CD14-positive monocyte (primary cell): ENCODE data around the gene KLHL14. TPM values are rescaled to one million over a fixed set of nuclear protein-coding genes. Genes with fewer than 3 reads are reported as not detected.

Experiments
- DNase-seq, 3 donors: peaks; one replicate each; pipeline ENCODE4 v3.0.0-alpha.2; 2011 to 2022
- H2AFZ ChIP-seq: 2 replicates; pipeline ENCODE4 v1.6.0; 2012; ENCODE audit warnings: mild to moderate bottlenecking, low read depth, low read length, inconsistent platforms; ENCODE audit not compliant: insufficient read depth, poor library complexity, severe bottlenecking
- H3K27ac ChIP-seq, 2 donors: 1 replicate in 1 of 2; 2 replicates in 1 of 2; pipeline ENCODE4 v1.5.1; 2012 to 2013; ENCODE audit warnings: low read length in 2 of 2, control low read depth in 1 of 2, inconsistent platforms in 1 of 2, low read depth in 1 of 2, mild to moderate bottlenecking in 1 of 2
- H3K27me3 ChIP-seq, 2 donors: one replicate each; pipeline versions ENCODE4 v1.6.0 to v1.6.1; 2011 to 2013; ENCODE audit warnings: low read length in 2 of 2; ENCODE audit not compliant: control insufficient read depth in 2 of 2, insufficient read depth in 2 of 2
- H3K36me3 ChIP-seq, 2 donors: replicated peaks in 1 of 2; 1 replicate in 1 of 2; 2 replicates in 1 of 2; pipeline versions ENCODE4 v1.5.1 to v1.6.1; 2012 to 2013; ENCODE audit warnings: low read length in 2 of 2, control low read depth in 1 of 2, inconsistent platforms in 1 of 2, mild to moderate bottlenecking in 1 of 2; ENCODE audit not compliant: insufficient read depth in 2 of 2, control insufficient read depth in 1 of 2
- H3K4me1 ChIP-seq, 2 donors: 1 replicate in 1 of 2; 2 replicates in 1 of 2; pipeline versions ENCODE4 v1.5.1 to v1.6.1; 2012 to 2013; ENCODE audit warnings: low read length in 2 of 2, control low read depth in 1 of 2, inconsistent platforms in 1 of 2, mild to moderate bottlenecking in 1 of 2, moderate library complexity in 1 of 2; ENCODE audit not compliant: insufficient read depth in 2 of 2, control insufficient read depth in 1 of 2
- H3K4me2 ChIP-seq: replicated peaks from 2 replicates; pipeline ENCODE3; 2012; ENCODE audit warnings: low read length, moderate library complexity, mild to moderate bottlenecking; ENCODE audit not compliant: poor library complexity, severe bottlenecking; ENCODE audit errors: extremely low read depth
- H3K4me3 ChIP-seq, 3 experiments: fragments of 200-600 bp in 1 of 3; sonication (generic) in 1 of 3; replicated peaks in 1 of 3; 1 replicate in 2 of 3; 2 replicates in 1 of 3; pipeline ENCODE4 v1.5.1; 2011 to 2013; ENCODE audit warnings: low read length in 3 of 3, mild to moderate bottlenecking in 3 of 3, control low read depth in 2 of 3, low read depth in 2 of 3, inconsistent platforms in 1 of 3, moderate library complexity in 1 of 3
- H3K79me2 ChIP-seq: 2 replicates; pipeline ENCODE4 v1.6.0; 2012; ENCODE audit warnings: mild to moderate bottlenecking, control low read depth, inconsistent platforms, low read length, moderate library complexity; ENCODE audit not compliant: insufficient read depth
- H3K9ac ChIP-seq: 2 replicates; pipeline ENCODE4 v1.6.0; 2017; ENCODE audit warnings: low read length, mild to moderate bottlenecking; ENCODE audit not compliant: insufficient read depth, poor library complexity, severe bottlenecking
- H3K9me3 ChIP-seq, 2 donors: replicated peaks in 1 of 2; 1 replicate in 1 of 2; 2 replicates in 1 of 2; pipeline versions ENCODE4 v1.5.1 to v1.6.1; 2012 to 2013; ENCODE audit warnings: low read length in 2 of 2, control low read depth in 1 of 2; ENCODE audit not compliant: control insufficient read depth in 1 of 2, insufficient read depth in 1 of 2
- H4K20me1 ChIP-seq: 2 replicates; pipeline ENCODE4 v1.6.0; 2012; ENCODE audit warnings: mild to moderate bottlenecking, low read length, control low read depth, moderate library complexity; ENCODE audit not compliant: insufficient read depth
- H3K27ac Mint-ChIP-seq, 7 donors: one replicate each; pipeline ENCODE4 v1.8.0; 2020; ENCODE audit warnings: mild to moderate bottlenecking in 7 of 7, mixed read lengths in 7 of 7, moderate library complexity in 6 of 7, inconsistent platforms in 2 of 7
- H3K27me3 Mint-ChIP-seq, 3 donors: one replicate each; pipeline ENCODE4 v1.8.0; 2021 to 2022; ENCODE audit warnings: low read depth in 3 of 3, mild to moderate bottlenecking in 3 of 3, mixed read lengths in 3 of 3, moderate library complexity in 3 of 3, inconsistent platforms in 1 of 3
- H3K36me3 Mint-ChIP-seq, 2 donors: one replicate each; pipeline ENCODE4 v1.8.0; 2020; ENCODE audit warnings: mixed read lengths in 2 of 2, inconsistent platforms in 1 of 2, mild to moderate bottlenecking in 1 of 2
- H3K4me1 Mint-ChIP-seq: one replicate; pipeline ENCODE4 v1.8.0; 2020; ENCODE audit warnings: mild to moderate bottlenecking, mixed read lengths
- H3K4me3 Mint-ChIP-seq, 2 donors: one replicate each; pipeline ENCODE4 v1.8.0; 2020; ENCODE audit warnings: mild to moderate bottlenecking in 2 of 2, mixed read lengths in 2 of 2, moderate library complexity in 1 of 2
- H3K9me3 Mint-ChIP-seq, 7 donors: one replicate each; pipeline ENCODE4 v1.8.0; 2020 to 2022; ENCODE audit warnings: mixed read lengths in 7 of 7, mild to moderate bottlenecking in 6 of 7, moderate library complexity in 6 of 7, inconsistent platforms in 2 of 7
- CTCF ChIP-seq: fragments of 200-600 bp; IDR thresholded peaks from one replicate; pipeline ENCODE4 v1.8.0; 2022; ENCODE audit warnings: antibody characterized with exemption, mild to moderate bottlenecking
- WGBS: methylation state at CpG from one replicate; pipeline ENCODE4 v1.1.5; 2013; ENCODE audit warnings: missing lambda C conversion rate; ENCODE audit not compliant: insufficient coverage; 5-methylcytosine and 5-hydroxymethylcytosine counted together
- intact Hi-C, 2 donors: fragments of 100-400 bp; cut with micrococcal nuclease; formaldehyde crosslinking; loops; one replicate each; pipeline versions ENCODE4 v1.15.0 to v1.15.1; 2023
- polyA plus RNA-seq, 3 donors: library from polyadenylated mRNA; depleted of rRNA in 1 of 3; unstranded in 2 of 3; stranded (reverse) in 1 of 3; fragments of 300-500 nt in 2 of 3; fragments of >200 nt in 1 of 3; fragmentation: Illumina TruSeq in 2 of 3; gene quantifications; 1 replicate in 2 of 3; 2 replicates in 1 of 3; pipeline ENCODE4 v1.2.3, GENCODE V29; 2012 to 2021

The KLHL14 gene
- polyA plus RNA-seq, 3 donors = 0.08 TPM; not detected in 2

GRCh38 chr18:32779010-32779409 is 6.2 kb upstream of the KLHL14 start:
- Histone ChIP-seq H3K79me2 (no peaks in the 10 kb centered on the region), H3K9me3 (no peaks in the 10 kb centered on the region), H3K9ac (no peak overlapping the region), H3K4me2 (no peak overlapping the region), H3K4me3 (no peak overlapping the region), H3K36me3 (no peaks in the 10 kb centered on the region), H4K20me1 (no peaks in the 10 kb centered on the region), H2AFZ (no peak overlapping the region), H3K27me3 (peaks cover 8 to 9% of the 10 kb centered on the region in 2 donors), H3K4me1 (no peaks in the 10 kb centered on the region), H3K27ac (no peak overlapping the region)
- intact Hi-C loops = no loop called here
- no peaks in the 10 kb centered on the region for H3K36me3 Mint-ChIP-seq
- TF ChIP-seq CTCF = no peak
- H3K4me1 Mint-ChIP-seq = no peaks in the 10 kb centered on the region
- no peak for DNase-seq
- no peak overlapping the region for H3K4me3 Mint-ChIP-seq
- peaks cover 7 to 12% (median 11%) of the 10 kb centered on the region in 3 donors for H3K27me3 Mint-ChIP-seq
- peaks cover 0 to 5% (median 2%) of the 10 kb centered on the region in 7 donors for H3K9me3 Mint-ChIP-seq
- WGBS = no CpG with 5 or more reads among the region's 1 CpG
- H3K27ac Mint-ChIP-seq = no peak overlapping the region

DNA sequence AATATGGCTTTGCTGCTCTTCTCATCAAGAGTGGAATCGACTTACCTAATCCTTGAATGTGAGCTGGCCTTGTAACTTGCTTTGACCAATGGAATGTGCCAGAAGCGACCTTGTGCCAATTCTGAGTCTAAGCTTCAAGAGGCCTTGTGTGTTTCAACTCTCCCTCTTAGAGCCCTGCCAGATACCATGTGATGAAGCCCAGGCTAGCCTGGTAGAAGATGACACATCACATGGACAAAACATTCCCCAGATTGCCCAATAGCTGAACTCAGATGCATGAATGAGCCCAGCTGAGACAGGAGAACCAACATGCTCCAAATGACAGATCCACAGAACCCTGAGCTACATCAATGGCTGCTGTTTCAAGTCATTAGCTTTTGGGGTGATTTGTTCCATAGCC is 4.2 kb upstream of the KLHL14 start:
- Mint-ChIP-seq H3K36me3 (no peaks in the 10 kb centered on the region), H3K27ac (peak overlapping the region in 1 of 7 donors; percentile 54), H3K27me3 (peaks cover 24 to 30% (median 29%) of the 10 kb centered on the region in 3 donors), H3K4me1 (no peaks in the 10 kb centered on the region), H3K9me3 (peaks cover 0 to 5% (median 2%) of the 10 kb centered on the region in 7 donors), H3K4me3 (no peak overlapping the region)
- DNase-seq = no peak
- no peaks in the 10 kb centered on the region for H3K4me1 ChIP-seq
- no peak overlapping the region for H3K4me3 ChIP-seq
- intact Hi-C loops = no loop called here
- H3K9me3 ChIP-seq = no peaks in the 10 kb centered on the region
- 83% methylated on average over 2 of the region's 2 CpGs for WGBS
- H3K27me3 ChIP-seq = peaks cover 24 to 28% of the 10 kb centered on the region in 2 donors
- H3K4me2 ChIP-seq = no peak overlapping the region
- no peak overlapping the region for H2AFZ ChIP-seq
- no peaks in the 10 kb centered on the region for H3K36me3 ChIP-seq
- H3K9ac ChIP-seq = no peak overlapping the region
- H3K79me2 ChIP-seq = no peaks in the 10 kb centered on the region
- TF ChIP-seq CTCF = no peak
- H4K20me1 ChIP-seq = no peaks in the 10 kb centered on the region
- H3K27ac ChIP-seq = no peak overlapping the region
